NCI-H146 (cell line): ENCODE data around the gene UNK.
A peak's percentile ranks its signal among the peaks of the same experiment; 100 is the strongest.

ENCODE experiments used
- DNase-seq: peaks from one replicate; lab custom pipeline; 2025; lab: John Stamatoyannopoulos, UW

The UNK gene

GRCh38 chr17:75836605-75837004 is 52.0 kb downstream of the UNK start:
- no peak for DNase-seq

- DNase-seq = no peak
Observed at GRCh38 chr17:75837899-75838298, 53.3 kb downstream of the UNK start.

GRCh38 chr17:75838410-75838809 is 53.8 kb downstream of the UNK start:
- DNase-seq = no peak

GRCh38 chr17:75839942-75840798 is 55.6 kb downstream of the UNK start:
- no peak for DNase-seq

- no peak for DNase-seq
Observed at GRCh38 chr17:75840799-75841164, 56.2 kb downstream of the UNK start.

GRCh38 chr17:75842411-75842810 is 57.8 kb downstream of the UNK start:
- DNase-seq = no peak

GRCh38 chr17:75842963-75843576 is 58.5 kb downstream of the UNK start:
- no peak for DNase-seq

GRCh38 chr17:75843577-75844529 is 59.2 kb downstream of the UNK start, which contains the start of gene UNC13D:
Gene UNC13D, minus strand, starts transcription at chr17:75844404. Its CDS starts 67 bp downstream, at chr17:75844337.
- no peak for DNase-seq

- DNase-seq = no peak
Observed at GRCh38 chr17:75844530-75845057, 60.0 kb downstream of the UNK start.

GRCh38 chr17:75845058-75845711 is 60.6 kb downstream of the UNK start:
- peak; percentile 27 for DNase-seq

- DNase-seq = no peak
Observed at GRCh38 chr17:75845933-75846691, 61.5 kb downstream of the UNK start.

- DNase-seq = no peak
Observed at GRCh38 chr17:75846692-75847613, 62.3 kb downstream of the UNK start.

- no peak for DNase-seq
Observed at GRCh38 chr17:75847614-75848522, 63.3 kb downstream of the UNK start.

GRCh38 chr17:75848523-75849278 is 64.1 kb downstream of the UNK start:
- DNase-seq = peak; percentile 61

GRCh38 chr17:75849279-75849646 is 64.7 kb downstream of the UNK start:
- no peak for DNase-seq

- DNase-seq = no peak
Observed at GRCh38 chr17:75849724-75850123, 65.1 kb downstream of the UNK start.

- DNase-seq = no peak
Observed at GRCh38 chr17:75850928-75851692, 66.5 kb downstream of the UNK start.
